GM19397 (cell line): ENCODE results near the gene GGT5.
"Not testable (repeated sequence)": the region's sequence is repeated elsewhere in the genome, so short reads cannot be mapped to it uniquely, and the experiment has no call there.

Source experiments
- ATAC-seq: cut with Tn5 transposase; IDR thresholded peaks from one replicate; pipeline ENCODE4 v1.9.1; 2021; ENCODE audit warnings: mild to moderate bottlenecking, moderate library complexity; ENCODE audit not compliant: unreplicated experiment

The GGT5 gene

GRCh38 chr22:24233235-24233634 lies 11.6 kb downstream of the GGT5 start:
- ATAC-seq = no peak

- ATAC-seq = no peak
Measured at GRCh38 chr22:24232725-24233124, 12.2 kb downstream of the GGT5 start.

- no peak for ATAC-seq
Measured at GRCh38 chr22:24232124-24232523, 12.8 kb downstream of the GGT5 start.

- no peak for ATAC-seq
Measured at GRCh38 chr22:24231706-24232105, 13.2 kb downstream of the GGT5 start.

GRCh38 chr22:24230911-24231656 lies 13.8 kb downstream of the GGT5 start:
- no peak for ATAC-seq

- no peak for ATAC-seq
Measured at GRCh38 chr22:24225951-24226350, 18.9 kb downstream of the GGT5 start.

- ATAC-seq = no peak
Measured at GRCh38 chr22:24225044-24225601, 19.8 kb downstream of the GGT5 start.

- ATAC-seq = no peak
Measured at GRCh38 chr22:24224468-24224867, 20.4 kb downstream of the GGT5 start.

GRCh38 chr22:24219750-24220149 lies 25.1 kb downstream of the GGT5 start:
- no peak for ATAC-seq

GRCh38 chr22:24217384-24217783 lies 27.5 kb downstream of the GGT5 start:
- no peak for ATAC-seq

GRCh38 chr22:24216541-24217209 lies 28.2 kb downstream of the GGT5 start:
- ATAC-seq = no peak

GRCh38 chr22:24214467-24215285 lies 30.2 kb downstream of the GGT5 start:
- no peak for ATAC-seq

- ATAC-seq = not testable (repeated sequence)
Measured at GRCh38 chr22:24213111-24213510, 31.8 kb downstream of the GGT5 start.

GRCh38 chr22:24211716-24212115 lies 33.2 kb downstream of the GGT5 start:
- not testable (repeated sequence) for ATAC-seq

GRCh38 chr22:24210409-24210808 lies 34.5 kb downstream of the GGT5 start:
- ATAC-seq = not testable (repeated sequence)

- ATAC-seq = no peak
Measured at GRCh38 chr22:24209687-24210086, 35.2 kb downstream of the GGT5 start.

- ATAC-seq = no peak
Measured at GRCh38 chr22:24209016-24209415, 35.9 kb downstream of the GGT5 start.

GRCh38 chr22:24208012-24208749 lies 36.7 kb downstream of the GGT5 start:
- no peak for ATAC-seq

- ATAC-seq = no peak
Measured at GRCh38 chr22:24207264-24208011, 37.4 kb downstream of the GGT5 start.
